Smooth muscle cell (in vitro differentiated cells): ENCODE data around the gene FKBP8. TPM values are rescaled to one million over a fixed set of nuclear protein-coding genes. Genes with fewer than 3 reads are reported as not detected.
"Not testable (repeated sequence)": the region's sequence is repeated elsewhere in the genome, so short reads cannot be mapped to it uniquely, and the experiment has no call there.

Source experiments
- DNase-seq: peaks from one replicate; lab custom pipeline; 2025; ENCODE audit not compliant: unreplicated experiment; lab: John Stamatoyannopoulos, UW
- H2AFZ ChIP-seq: fragments of 200-600 bp; sonication (generic); 2 replicates; pipeline ENCODE4 v1.6.0; 2016; ENCODE audit warnings: antibody characterized with exemption, low read depth, mild to moderate bottlenecking
- H3F3A ChIP-seq: fragments of 200-600 bp; sonication (generic); 2 replicates; pipeline ENCODE4 v1.6.0; 2017; ENCODE audit warnings: antibody characterized with exemption, low read depth
- H3K27ac ChIP-seq: fragments of 200-600 bp; sonication (generic); 2 replicates; pipeline ENCODE4 v1.5.1; 2016; ENCODE audit warnings: low read depth, mild to moderate bottlenecking
- H3K27me3 ChIP-seq: fragments of 200-600 bp; sonication (generic); 2 replicates; pipeline ENCODE4 v1.6.1; 2016; ENCODE audit warnings: low read depth, mild to moderate bottlenecking
- H3K36me3 ChIP-seq: fragments of 200-600 bp; sonication (generic); 2 replicates; pipeline ENCODE4 v1.5.1; 2016; ENCODE audit warnings: low read depth
- H3K4me1 ChIP-seq: fragments of 200-600 bp; sonication (generic); 2 replicates; pipeline ENCODE4 v1.5.1; 2016; ENCODE audit warnings: low read depth
- H3K4me2 ChIP-seq: fragments of 200-600 bp; sonication (generic); 2 replicates; pipeline ENCODE4 v1.6.0; 2016; ENCODE audit warnings: mild to moderate bottlenecking
- H3K4me3 ChIP-seq: fragments of 200-600 bp; sonication (generic); 2 replicates; pipeline ENCODE4 v1.5.1; 2016; ENCODE audit warnings: mild to moderate bottlenecking
- H3K79me2 ChIP-seq: fragments of 200-600 bp; sonication (generic); 2 replicates; pipeline ENCODE4 v1.6.0; 2016; ENCODE audit warnings: low read depth, mild to moderate bottlenecking
- H3K9ac ChIP-seq: fragments of 200-600 bp; sonication (generic); 2 replicates; pipeline ENCODE4 v1.6.0; 2016; ENCODE audit warnings: low read depth
- H3K9me3 ChIP-seq: fragments of 200-600 bp; sonication (generic); replicated peaks from 2 replicates; pipeline ENCODE4 v1.5.1; 2016; ENCODE audit warnings: low read depth
- H4K20me1 ChIP-seq: fragments of 200-600 bp; sonication (generic); 2 replicates; pipeline ENCODE4 v1.6.0; 2016; ENCODE audit warnings: low read depth
- WGBS: methylation state at CpG from one replicate; pipeline ENCODE4 v1.1.7; 2016; ENCODE audit warnings: low lambda C conversion rate; 5-methylcytosine and 5-hydroxymethylcytosine counted together
- polyA plus RNA-seq: library from polyadenylated mRNA; unstranded; fragments of >200 nt; fragmentation: Nextera tagmentation; extraction: Ambion mirVana; gene quantifications from 2 replicates; pipeline ENCODE4 v1.2.1, GENCODE V29; 2016
- total RNA-seq: library from RNA; depleted of rRNA; stranded (reverse); fragments of >200 nt; gene quantifications from 2 replicates; pipeline ENCODE4 v1.2.3, GENCODE V29; 2014
- TF ChIP-seq, protein P1 (sequence below): fragments of 200-600 bp; sonication (generic); IDR thresholded peaks from 2 replicates; pipeline ENCODE4 v1.5.1; 2017; ENCODE audit warnings: borderline replicate concordance, mild to moderate bottlenecking, antibody characterized with exemption; ENCODE audit not compliant: insufficient read depth, poor library complexity, severe bottlenecking

FKBP8 gene
- total and polyA plus RNA-seq, 2 experiments from 2014 or later: 143 to 358 TPM

DNA sequence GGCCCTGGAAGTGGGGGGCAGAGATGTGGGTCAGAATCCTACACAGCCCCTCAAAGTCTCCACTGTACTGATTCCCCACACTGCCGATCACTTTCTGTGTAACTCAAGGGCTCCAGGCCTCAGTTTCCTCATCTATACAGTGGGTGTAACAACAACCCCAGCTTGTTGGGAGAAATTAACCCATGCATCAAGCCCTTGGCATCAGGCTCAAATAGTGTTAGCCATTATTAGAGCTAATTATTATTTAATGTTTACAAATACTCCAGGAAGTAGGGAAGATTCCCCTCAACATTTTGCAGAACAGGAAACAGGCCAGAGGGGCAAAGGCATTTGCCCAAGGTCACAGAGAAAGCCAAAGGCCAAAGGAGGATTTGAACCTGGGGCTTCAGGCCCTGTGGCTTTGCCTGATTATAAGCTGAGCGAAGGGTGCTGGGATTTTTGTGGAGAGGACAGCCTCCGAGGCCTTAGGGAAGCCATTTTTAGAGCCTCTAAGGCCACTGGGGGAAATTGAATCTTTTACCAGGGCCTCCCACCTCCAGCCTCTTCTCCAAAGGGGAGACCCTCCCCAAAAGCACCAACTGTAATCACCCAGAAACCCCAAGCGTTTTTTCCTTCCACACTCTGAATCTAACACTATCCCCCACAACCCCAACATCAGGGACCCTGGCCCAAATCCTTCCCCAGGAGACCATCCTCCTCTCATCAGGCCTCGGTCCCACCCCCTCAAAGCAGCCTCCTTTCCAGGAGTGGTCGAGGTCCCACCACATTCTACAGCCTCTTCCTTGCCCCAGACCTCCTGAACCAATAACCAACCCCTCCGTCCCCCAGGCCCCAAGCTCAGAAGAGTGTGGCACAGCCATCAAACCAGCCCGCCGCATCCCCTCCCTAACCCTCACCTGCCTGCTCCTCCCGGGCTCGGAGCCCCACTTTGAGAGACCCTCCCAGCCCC lies 1.1 kb downstream of the FKBP8 start:
- Histone ChIP-seq H3K4me2 (peak overlapping the region; percentile 85), H3K9ac (peak overlapping the region; percentile 83), H3K4me3 (peak overlapping the region; percentile 75), H2AFZ (no peak overlapping the region), H3K79me2 (peaks cover 16% of the 10 kb centered on the region), H4K20me1 (no peaks in the 10 kb centered on the region), H3K4me1 (peaks cover 9% of the 10 kb centered on the region), H3K36me3 (no peaks in the 10 kb centered on the region), H3F3A (no peaks in the 10 kb centered on the region), H3K9me3 (no peaks in the 10 kb centered on the region), H3K27ac (peak overlapping the region; percentile 12), H3K27me3 (no peaks in the 10 kb centered on the region)
- WGBS: 33% methylated on average over 11 of the region's 11 CpGs
- no peak for DNase-seq
- TF ChIP-seq, protein P1, sequence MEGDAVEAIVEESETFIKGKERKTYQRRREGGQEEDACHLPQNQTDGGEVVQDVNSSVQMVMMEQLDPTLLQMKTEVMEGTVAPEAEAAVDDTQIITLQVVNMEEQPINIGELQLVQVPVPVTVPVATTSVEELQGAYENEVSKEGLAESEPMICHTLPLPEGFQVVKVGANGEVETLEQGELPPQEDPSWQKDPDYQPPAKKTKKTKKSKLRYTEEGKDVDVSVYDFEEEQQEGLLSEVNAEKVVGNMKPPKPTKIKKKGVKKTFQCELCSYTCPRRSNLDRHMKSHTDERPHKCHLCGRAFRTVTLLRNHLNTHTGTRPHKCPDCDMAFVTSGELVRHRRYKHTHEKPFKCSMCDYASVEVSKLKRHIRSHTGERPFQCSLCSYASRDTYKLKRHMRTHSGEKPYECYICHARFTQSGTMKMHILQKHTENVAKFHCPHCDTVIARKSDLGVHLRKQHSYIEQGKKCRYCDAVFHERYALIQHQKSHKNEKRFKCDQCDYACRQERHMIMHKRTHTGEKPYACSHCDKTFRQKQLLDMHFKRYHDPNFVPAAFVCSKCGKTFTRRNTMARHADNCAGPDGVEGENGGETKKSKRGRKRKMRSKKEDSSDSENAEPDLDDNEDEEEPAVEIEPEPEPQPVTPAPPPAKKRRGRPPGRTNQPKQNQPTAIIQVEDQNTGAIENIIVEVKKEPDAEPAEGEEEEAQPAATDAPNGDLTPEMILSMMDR: no peak

DNA sequence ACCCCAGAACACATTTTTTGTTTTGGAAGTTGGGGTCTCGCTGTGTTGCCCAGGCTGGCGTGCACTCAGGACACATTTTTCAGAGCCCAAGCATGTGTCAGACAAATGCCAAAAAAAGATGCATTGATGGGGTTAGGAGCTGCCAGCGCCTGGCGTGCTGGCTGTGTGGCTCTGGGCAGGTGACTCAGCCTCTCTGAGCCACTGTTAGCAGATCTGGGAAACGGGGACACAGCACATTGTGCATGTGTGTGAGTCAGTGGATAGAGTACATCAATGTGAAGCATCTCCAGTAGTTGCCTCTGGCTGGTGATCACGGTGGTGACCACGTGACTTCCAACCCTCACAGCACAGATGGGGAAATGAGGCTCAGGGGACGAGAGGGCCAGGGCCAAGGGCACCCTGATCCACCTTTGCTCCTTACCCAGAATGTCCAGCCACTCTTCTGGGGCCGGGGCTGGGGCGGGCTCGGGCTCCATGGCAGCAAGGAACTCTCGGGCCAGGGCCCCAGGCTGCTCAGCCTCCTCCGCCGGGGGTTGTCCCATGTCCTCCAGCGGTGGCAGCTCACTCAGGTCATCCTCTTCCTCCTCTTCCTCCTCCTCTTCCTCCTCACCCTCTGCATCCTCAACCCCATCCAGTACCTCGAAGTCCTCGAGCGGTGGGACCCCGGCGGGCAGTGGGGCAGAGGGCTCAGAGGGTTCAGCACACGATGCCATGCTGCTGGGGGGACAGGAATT lies 1.9 kb downstream of the FKBP8 start:
- Histone ChIP-seq H3K27me3 (no peaks in the 10 kb centered on the region), H3K9me3 (no peaks in the 10 kb centered on the region), H3K4me2 (no peak overlapping the region), H3K36me3 (no peaks in the 10 kb centered on the region), H2AFZ (no peak overlapping the region), H3K4me1 (peaks cover 9% of the 10 kb centered on the region), H3K4me3 (no peak overlapping the region), H3K79me2 (peaks cover 16% of the 10 kb centered on the region), H4K20me1 (no peaks in the 10 kb centered on the region), H3F3A (no peaks in the 10 kb centered on the region), H3K9ac (no peak overlapping the region), H3K27ac (no peak overlapping the region)
- TF ChIP-seq, protein P1: no peak
- 95% methylated on average over 20 of the region's 21 CpGs for WGBS
- DNase-seq: no peak

- H3K9me3 ChIP-seq, H3K27me3 ChIP-seq, H3F3A ChIP-seq, H3K9ac ChIP-seq, H3K4me3 ChIP-seq, H4K20me1 ChIP-seq, H3K4me2 ChIP-seq, H3K27ac ChIP-seq, H3K36me3 ChIP-seq, H2AFZ ChIP-seq, H3K4me1 ChIP-seq, DNase-seq: not testable (repeated sequence)
- 100% methylated on average over 1 of the region's 1 CpG for WGBS
- H3K79me2 ChIP-seq: peaks cover 16% of the 10 kb centered on the region
Measured at GRCh38 chr19:18540200-18540599, 3.2 kb downstream of the FKBP8 start.

GRCh38 chr19:18539372-18539771 lies 4.0 kb downstream of the FKBP8 start:
- Histone ChIP-seq H3K4me2 (no peak overlapping the region), H3K79me2 (peaks cover 16% of the 10 kb centered on the region), H3K36me3 (no peaks in the 10 kb centered on the region), H3K9me3 (no peaks in the 10 kb centered on the region), H2AFZ (no peak overlapping the region), H3K9ac (no peak overlapping the region), H3K27ac (no peak overlapping the region), H3K4me1 (peaks cover 9% of the 10 kb centered on the region), H3K4me3 (no peak overlapping the region), H4K20me1 (no peaks in the 10 kb centered on the region), H3F3A (no peaks in the 10 kb centered on the region), H3K27me3 (no peaks in the 10 kb centered on the region)
- WGBS: 95% methylated on average over 19 of the region's 19 CpGs
- TF ChIP-seq, protein P1: no peak
- DNase-seq: no peak
